Mucosa of rectum (tissue), 2 donors: ENCODE measurements around the gene TBC1D17.
"Not testable (repeated sequence)": the region's sequence is repeated elsewhere in the genome, so short reads cannot be mapped to it uniquely, and the experiment has no call there.

ENCODE experiments used
- H3K27ac ChIP-seq, 2 donors: one replicate each; pipeline ENCODE4 v1.7.0; 2013; ENCODE audit warnings: inconsistent platforms in 2 of 2, low read depth in 2 of 2, low read length in 2 of 2
- H3K27me3 ChIP-seq, 2 donors: one replicate each; pipeline ENCODE4 v1.7.0; 2013; ENCODE audit warnings: low read length in 2 of 2; ENCODE audit not compliant: control insufficient read depth in 2 of 2, insufficient read depth in 2 of 2
- H3K36me3 ChIP-seq, 2 donors: one replicate each; pipeline ENCODE4 v1.7.0; 2013; ENCODE audit warnings: low read length in 2 of 2; ENCODE audit not compliant: control insufficient read depth in 2 of 2, insufficient read depth in 2 of 2
- H3K4me1 ChIP-seq, 2 donors: one replicate each; pipeline ENCODE4 v1.7.0; 2013; ENCODE audit warnings: low read length in 2 of 2, mild to moderate bottlenecking in 1 of 2; ENCODE audit not compliant: control insufficient read depth in 2 of 2, insufficient read depth in 2 of 2
- H3K4me3 ChIP-seq, 2 donors: one replicate each; pipeline ENCODE4 v1.7.0; 2013; ENCODE audit warnings: low read length in 2 of 2
- H3K9ac ChIP-seq, 2 donors: one replicate each; pipeline ENCODE4 v1.7.0; 2013; ENCODE audit warnings: low read length in 2 of 2, low read depth in 1 of 2, mild to moderate bottlenecking in 1 of 2
- H3K9me3 ChIP-seq, 2 donors: one replicate each; pipeline ENCODE4 v1.7.0; 2013; ENCODE audit warnings: low read length in 2 of 2; ENCODE audit not compliant: control insufficient read depth in 2 of 2
- donor health status: healthy.
- donor health status: Normal muscosa, but diverticular disease.

TBC1D17 gene

GRCh38 chr19:49921871-49922795 is 44.6 kb downstream of the TBC1D17 start:
- H3K9ac ChIP-seq: no peak overlapping the region
- no peaks in the 10 kb centered on the region for H3K9me3 ChIP-seq
- H3K27ac ChIP-seq: no peak overlapping the region
- peaks cover 0 to 3% of the 10 kb centered on the region in 2 donors for H3K4me1 ChIP-seq
- H3K27me3 ChIP-seq: no peaks in the 10 kb centered on the region
- H3K4me3 ChIP-seq: no peak overlapping the region
- peaks cover 23 to 47% of the 10 kb centered on the region in 2 donors for H3K36me3 ChIP-seq

GRCh38 chr19:49923055-49924003 is 45.8 kb downstream of the TBC1D17 start:
- H3K4me1 ChIP-seq: peaks cover 8 to 12% of the 10 kb centered on the region in 2 donors
- H3K27me3 ChIP-seq: no peaks in the 10 kb centered on the region
- H3K27ac ChIP-seq: no peak overlapping the region
- H3K4me3 ChIP-seq: no peak overlapping the region
- H3K9me3 ChIP-seq: no peaks in the 10 kb centered on the region
- peaks cover 17 to 49% of the 10 kb centered on the region in 2 donors for H3K36me3 ChIP-seq
- H3K9ac ChIP-seq: no peak overlapping the region

- Histone ChIP-seq H3K9me3 (no peaks in the 10 kb centered on the region), H3K27ac (no peak overlapping the region), H3K9ac (no peak overlapping the region), H3K4me1 (peaks cover 8 to 17% of the 10 kb centered on the region in 2 donors), H3K4me3 (no peak overlapping the region), H3K36me3 (peaks cover 16 to 47% of the 10 kb centered on the region in 2 donors), H3K27me3 (no peaks in the 10 kb centered on the region)
These were observed 46.7 kb downstream of the TBC1D17 start for GRCh38 chr19:49924004-49924880.

- H3K27ac ChIP-seq, H3K9me3 ChIP-seq, H3K4me3 ChIP-seq, H3K27me3 ChIP-seq, H3K9ac ChIP-seq: not testable (repeated sequence)
- H3K36me3 ChIP-seq: peaks cover 16 to 47% of the 10 kb centered on the region in 2 donors
- peaks cover 8 to 17% of the 10 kb centered on the region in 2 donors for H3K4me1 ChIP-seq
These were observed 47.3 kb downstream of the TBC1D17 start for GRCh38 chr19:49924881-49925210.

- H3K4me3 ChIP-seq: no peak overlapping the region
- H3K9me3 ChIP-seq: no peaks in the 10 kb centered on the region
- H3K9ac ChIP-seq: no peak overlapping the region
- no peaks in the 10 kb centered on the region for H3K27me3 ChIP-seq
- no peak overlapping the region for H3K27ac ChIP-seq
- H3K4me1 ChIP-seq: peaks cover 8 to 17% of the 10 kb centered on the region in 2 donors
- H3K36me3 ChIP-seq: peaks cover 16 to 47% of the 10 kb centered on the region in 2 donors
These were observed 48.0 kb downstream of the TBC1D17 start for GRCh38 chr19:49925486-49925885.

GRCh38 chr19:49926515-49926914 is 49.0 kb downstream of the TBC1D17 start:
- no peaks in the 10 kb centered on the region for H3K27me3 ChIP-seq
- H3K27ac ChIP-seq: no peak overlapping the region
- no peaks in the 10 kb centered on the region for H3K9me3 ChIP-seq
- H3K9ac ChIP-seq: no peak overlapping the region
- peaks cover 16 to 42% of the 10 kb centered on the region in 2 donors for H3K36me3 ChIP-seq
- H3K4me1 ChIP-seq: peaks cover 8 to 17% of the 10 kb centered on the region in 2 donors
- H3K4me3 ChIP-seq: no peak overlapping the region

- H3K9me3 ChIP-seq: no peaks in the 10 kb centered on the region
- peaks cover 9 to 36% of the 10 kb centered on the region in 2 donors for H3K36me3 ChIP-seq
- peaks cover 8 to 17% of the 10 kb centered on the region in 2 donors for H3K4me1 ChIP-seq
- H3K9ac ChIP-seq: peak overlapping the region in 1 of 2 donors; percentile 8
- H3K4me3 ChIP-seq: peak overlapping the region in 1 of 2 donors; percentile 0
- no peaks in the 10 kb centered on the region for H3K27me3 ChIP-seq
- H3K27ac ChIP-seq: no peak overlapping the region
These were observed 50.2 kb downstream of the TBC1D17 start for GRCh38 chr19:49927526-49928264.

- peaks cover under 1 to 27% of the 10 kb centered on the region in 2 donors for H3K36me3 ChIP-seq
- H3K9ac ChIP-seq: peak within 1 kb of the TSS; percentile 87 to 90
- H3K27me3 ChIP-seq: no peaks in the 10 kb centered on the region
- no peaks in the 10 kb centered on the region for H3K9me3 ChIP-seq
- H3K4me3 ChIP-seq: peak within 1 kb of the TSS; percentile 90 to 96
- peaks cover 8 to 14% of the 10 kb centered on the region in 2 donors for H3K4me1 ChIP-seq
- H3K27ac ChIP-seq: peak within 1 kb of the TSS; percentile 93 to 97
These were observed 51.7 kb downstream of the TBC1D17 start, which contains the start of the genes ATF5 and NUP62 for GRCh38 chr19:49929121-49929610. Gene ATF5 (plus strand): TSS chr19:49929205. CDS start chr19:49930851, 1,646 bp downstream. Gene NUP62 (minus strand): TSS chr19:49929504. CDS start chr19:49909807, 19,697 bp downstream.
